Nephron (organoid): ENCODE data around the gene ITGB6.
A peak's percentile ranks its signal among the peaks of the same experiment; 100 is the strongest.

ENCODE experiments used
- H3K27ac Mint-ChIP-seq, 3 experiments: 2 replicates each; pipeline ENCODE4 v1.8.0; 2020; ENCODE audit warnings: mixed read lengths in 3 of 3, mild to moderate bottlenecking in 2 of 3, moderate library complexity in 1 of 3
- H3K27me3 Mint-ChIP-seq: 2 replicates; pipeline ENCODE4 v1.8.0; 2021; ENCODE audit warnings: low read depth, mild to moderate bottlenecking, moderate library complexity, mixed read lengths
- H3K36me3 Mint-ChIP-seq: 2 replicates; pipeline ENCODE4 v1.8.0; 2020; ENCODE audit warnings: low read depth, mixed read lengths
- H3K4me1 Mint-ChIP-seq: 2 replicates; pipeline ENCODE4 v1.8.0; 2020; ENCODE audit warnings: mixed read lengths
- H3K4me3 Mint-ChIP-seq, 3 experiments: 2 replicates each; pipeline ENCODE4 v1.8.0; 2020; ENCODE audit warnings: mild to moderate bottlenecking in 3 of 3, mixed read lengths in 3 of 3, moderate library complexity in 2 of 3
- H3K9me3 Mint-ChIP-seq: 2 replicates; pipeline ENCODE4 v1.8.0; 2020; ENCODE audit warnings: mixed read lengths
- CTCF ChIP-seq, 3 experiments: fragments of 200-600 bp; sonication (generic); IDR thresholded peaks; one replicate each; pipeline ENCODE4 v1.5.0; 2021; ENCODE audit warnings: antibody characterized with exemption in 3 of 3; ENCODE audit not compliant: unreplicated experiment in 3 of 3

The ITGB6 gene

GRCh38 chr2:160097326-160097725 lies 102.7 kb downstream of the ITGB6 start:
- Mint-ChIP-seq H3K9me3 (peaks cover 23% of the 10 kb centered on the region), H3K4me3 (no peak overlapping the region), H3K27ac (no peak overlapping the region), H3K27me3 (no peaks in the 10 kb centered on the region), H3K36me3 (peaks cover 18% of the 10 kb centered on the region), H3K4me1 (no peaks in the 10 kb centered on the region)
- no peak for TF ChIP-seq CTCF (IDR thresholded peaks at IDR 0.05; ENCODE audit: unreplicated experiment in 3 of 3)

GRCh38 chr2:160096409-160096808 lies 103.7 kb downstream of the ITGB6 start:
- Mint-ChIP-seq H3K4me1 (no peaks in the 10 kb centered on the region), H3K27me3 (no peaks in the 10 kb centered on the region), H3K27ac (no peak overlapping the region), H3K9me3 (peaks cover 30% of the 10 kb centered on the region), H3K4me3 (no peak overlapping the region), H3K36me3 (peaks cover 18% of the 10 kb centered on the region)
- TF ChIP-seq CTCF (IDR thresholded peaks at IDR 0.05; ENCODE audit: unreplicated experiment in 3 of 3), result no peak

GRCh38 chr2:160092445-160092844 lies 107.6 kb downstream of the ITGB6 start:
- no peak overlapping the region for H3K4me3 Mint-ChIP-seq
- TF ChIP-seq CTCF (IDR thresholded peaks at IDR 0.05; ENCODE audit: unreplicated experiment in 3 of 3), result no peak
- H3K36me3 Mint-ChIP-seq, result peaks cover 28% of the 10 kb centered on the region
- no peaks in the 10 kb centered on the region for H3K4me1 Mint-ChIP-seq
- H3K9me3 Mint-ChIP-seq, result peaks cover 62% of the 10 kb centered on the region
- H3K27ac Mint-ChIP-seq, result no peak overlapping the region
- no peaks in the 10 kb centered on the region for H3K27me3 Mint-ChIP-seq

- Mint-ChIP-seq H3K27ac (no peak overlapping the region), H3K4me3 (no peak overlapping the region), H3K27me3 (no peaks in the 10 kb centered on the region), H3K4me1 (no peaks in the 10 kb centered on the region), H3K9me3 (peaks cover 71% of the 10 kb centered on the region), H3K36me3 (peaks cover 35% of the 10 kb centered on the region)
- TF ChIP-seq CTCF (IDR thresholded peaks at IDR 0.05; ENCODE audit: unreplicated experiment in 3 of 3), result no peak
Measured at GRCh38 chr2:160091381-160091780, 108.7 kb downstream of the ITGB6 start.

GRCh38 chr2:160087854-160088745 lies 112.0 kb downstream of the ITGB6 start:
- peak in 1 of 3 experiments; percentile 16 for TF ChIP-seq CTCF (IDR thresholded peaks at IDR 0.05; ENCODE audit: unreplicated experiment in 3 of 3)
- H3K4me3 Mint-ChIP-seq, result no peak overlapping the region
- H3K4me1 Mint-ChIP-seq, result no peaks in the 10 kb centered on the region
- H3K27me3 Mint-ChIP-seq, result no peaks in the 10 kb centered on the region
- peaks cover 17% of the 10 kb centered on the region for H3K36me3 Mint-ChIP-seq
- peaks cover 70% of the 10 kb centered on the region for H3K9me3 Mint-ChIP-seq
- no peak overlapping the region for H3K27ac Mint-ChIP-seq

- Mint-ChIP-seq H3K27ac (no peak overlapping the region), H3K9me3 (peaks cover 61% of the 10 kb centered on the region), H3K4me3 (no peak overlapping the region), H3K27me3 (no peaks in the 10 kb centered on the region), H3K4me1 (no peaks in the 10 kb centered on the region), H3K36me3 (peaks cover 17% of the 10 kb centered on the region)
- no peak for TF ChIP-seq CTCF (IDR thresholded peaks at IDR 0.05; ENCODE audit: unreplicated experiment in 3 of 3)
Measured at GRCh38 chr2:160085662-160086061, 114.4 kb downstream of the ITGB6 start.
